HEK293T (cell line): ENCODE results near the gene CACNA1C.

Experiments
- CTCF ChIA-PET: fragments of 350-600 bp; formaldehyde crosslinking; extraction: SDS; loops from one replicate; lab custom pipeline; 2021; ENCODE audit warnings: antibody characterized with exemption, inconsistent platforms; lab: Yijun Ruan, JAX
- POLR2A ChIA-PET: fragments of 350-600 bp; formaldehyde crosslinking; extraction: SDS; loops from one replicate; lab custom pipeline; 2020; ENCODE audit warnings: antibody characterized with exemption, inconsistent platforms; lab: Yijun Ruan, JAX
- DNase-seq: peaks from one replicate; pipeline ENCODE4 v3.0.0; 2012; ENCODE audit warnings: mixed read lengths; ENCODE audit errors: extremely low spot score
- ARNT ChIP-seq: fragments of 450-650 bp; IDR thresholded peaks from 2 replicates; pipeline ENCODE4 v1.6.1; 2017; ENCODE audit warnings: mild to moderate bottlenecking
- BHLHE40 ChIP-seq: fragments of 450-650 bp; IDR thresholded peaks from 2 replicates; pipeline ENCODE4 v1.6.1; 2016; ENCODE audit warnings: mild to moderate bottlenecking, moderate library complexity, borderline replicate concordance
- CTBP1 ChIP-seq: fragments of 450-650 bp; IDR thresholded peaks from 2 replicates; pipeline ENCODE4 v1.6.1; 2016; ENCODE audit warnings: borderline replicate concordance
- ELF4 ChIP-seq: fragments of 450-650 bp; IDR thresholded peaks from 2 replicates; pipeline ENCODE4 v1.6.1; 2017; ENCODE audit warnings: antibody characterized with exemption
- FOXA1 ChIP-seq: fragments of 450-650 bp; IDR thresholded peaks from 2 replicates; pipeline ENCODE4 v1.6.1; 2016; ENCODE audit warnings: mild to moderate bottlenecking
- FOXK2 ChIP-seq: fragments of 450-650 bp; IDR thresholded peaks from 2 replicates; pipeline ENCODE4 v1.6.1; 2016; ENCODE audit warnings: mild to moderate bottlenecking
- FOXM1 ChIP-seq: fragments of 450-650 bp; IDR thresholded peaks from 2 replicates; pipeline ENCODE4 v1.6.1; 2017; ENCODE audit warnings: mild to moderate bottlenecking, borderline replicate concordance
- HDGF ChIP-seq: fragments of 450-650 bp; IDR thresholded peaks from 2 replicates; pipeline ENCODE4 v1.6.1; 2017; ENCODE audit warnings: antibody characterized with exemption, borderline replicate concordance
- L3MBTL2 ChIP-seq: fragments of 450-650 bp; conservative IDR thresholded peaks from 2 replicates; pipeline ENCODE4 v1.6.1; 2016; ENCODE audit warnings: mild to moderate bottlenecking
- LEF1 ChIP-seq: fragments of 450-650 bp; IDR thresholded peaks from 2 replicates; pipeline ENCODE4 v1.6.1; 2017; ENCODE audit warnings: mild to moderate bottlenecking, borderline replicate concordance
- NFRKB ChIP-seq: fragments of 450-650 bp; IDR thresholded peaks from 2 replicates; pipeline ENCODE4 v1.6.1; 2016; ENCODE audit warnings: mild to moderate bottlenecking, moderate library complexity
- PKNOX1 ChIP-seq: fragments of 450-650 bp; IDR thresholded peaks from 2 replicates; pipeline ENCODE4 v1.6.1; 2016
- SP1 ChIP-seq: fragments of 450-650 bp; IDR thresholded peaks from 2 replicates; pipeline ENCODE4 v1.6.1; 2017
- SUZ12 ChIP-seq: fragments of 450-650 bp; IDR thresholded peaks from 2 replicates; pipeline ENCODE4 v1.6.1; 2016; ENCODE audit warnings: mild to moderate bottlenecking
- TARDBP ChIP-seq: fragments of 450-650 bp; IDR thresholded peaks from 2 replicates; pipeline ENCODE4 v1.6.1; 2016
- ZNF384 ChIP-seq: fragments of 450-650 bp; IDR thresholded peaks from 2 replicates; pipeline ENCODE4 v1.6.1; 2016

CACNA1C gene

GRCh38 chr12:2608608-2608945 lies 555.8 kb downstream of the CACNA1C start:
- POLR2A ChIA-PET, result no interaction called here

DNA sequence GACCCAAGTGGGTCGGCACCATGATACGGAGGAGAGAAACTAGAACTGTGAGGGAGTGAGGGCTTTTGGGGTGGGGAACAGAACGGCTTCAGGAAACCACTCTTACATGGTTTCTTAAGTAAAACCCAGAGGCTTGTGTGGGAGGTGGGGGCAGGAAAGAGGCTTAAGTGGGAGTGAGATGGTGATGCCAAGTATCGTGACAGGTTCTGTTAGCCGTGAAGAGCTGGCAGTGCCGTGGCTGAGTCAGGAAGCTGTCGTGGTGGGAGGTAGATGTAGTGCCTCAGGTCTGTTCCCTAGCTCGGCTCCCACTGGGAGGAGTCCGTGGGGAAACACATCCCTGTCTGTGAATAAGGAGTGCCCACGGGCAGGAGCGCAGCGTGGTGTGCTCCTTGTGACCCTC lies 556.2 kb downstream of the CACNA1C start:
- POLR2A ChIA-PET, result no interaction called here
- TF ChIP-seq CTBP1 (no peak), SP1 (no peak), ZNF384 (no peak), BHLHE40 (no peak), L3MBTL2 (no peak), HDGF (no peak), FOXA1 (no peak), ELF4 (no peak), SUZ12 (no peak), PKNOX1 (no peak), ARNT (no peak)
- DNase-seq, result no peak
- CTCF ChIA-PET, result interaction anchor here (0.8 kb wide), 1 partner anchor 26 kb away, joined by 3 read pairs; no protein-coding TSS in a partner anchor

More at GRCh38 chr12:2608608-2608945, 555.8 kb downstream of the CACNA1C start:
- CTCF ChIA-PET, result interaction anchor here (0.8 kb wide), 1 partner anchor 26 kb away, joined by 3 read pairs; no protein-coding TSS in a partner anchor
- no peak for TF ChIP-seq ARNT
- no peak for TF ChIP-seq PKNOX1
- TF ChIP-seq SUZ12, result no peak
- no peak for TF ChIP-seq FOXA1
- no peak for DNase-seq

- ChIA-PET POLR2A (no interaction called here), CTCF (interaction anchor here (0.7 kb wide), 1 partner anchor 527 kb away, joined by 3 read pairs; no protein-coding TSS in a partner anchor)
- DNase-seq, result no peak
- no peak for TF ChIP-seq FOXA1
Measured at GRCh38 chr12:2610358-2610757, 557.6 kb downstream of the CACNA1C start.

- no peak for TF ChIP-seq ARNT
- no peak for DNase-seq
- ChIA-PET POLR2A (no interaction called here), CTCF (no interaction called here)
Measured at GRCh38 chr12:2613326-2614073, 560.7 kb downstream of the CACNA1C start.

- ChIA-PET CTCF (no interaction called here), POLR2A (no interaction called here)
- TF ChIP-seq SP1 (no peak), PKNOX1 (no peak), L3MBTL2 (no peak), HDGF (no peak), SUZ12 (no peak), LEF1 (no peak), TARDBP (no peak), ARNT (no peak), FOXA1 (no peak), BHLHE40 (no peak), ZNF384 (no peak), FOXK2 (no peak), CTBP1 (no peak), FOXM1 (no peak), ELF4 (no peak), NFRKB (no peak)
- DNase-seq, result no peak
Measured at GRCh38 chr12:2614341-2614740, 561.6 kb downstream of the CACNA1C start.

- CTCF ChIA-PET, result interaction anchor here (0.5 to 0.7 kb wide), 6 partner anchors 9 to 324 kb away, joined by 3 to 4 read pairs (median 4); no protein-coding TSS in a partner anchor
- DNase-seq, result no peak
- POLR2A ChIA-PET, result no interaction called here
- TF ChIP-seq CTBP1 (no peak), FOXM1 (no peak)
Measured at GRCh38 chr12:2615665-2616402, 563.0 kb downstream of the CACNA1C start.

DNA sequence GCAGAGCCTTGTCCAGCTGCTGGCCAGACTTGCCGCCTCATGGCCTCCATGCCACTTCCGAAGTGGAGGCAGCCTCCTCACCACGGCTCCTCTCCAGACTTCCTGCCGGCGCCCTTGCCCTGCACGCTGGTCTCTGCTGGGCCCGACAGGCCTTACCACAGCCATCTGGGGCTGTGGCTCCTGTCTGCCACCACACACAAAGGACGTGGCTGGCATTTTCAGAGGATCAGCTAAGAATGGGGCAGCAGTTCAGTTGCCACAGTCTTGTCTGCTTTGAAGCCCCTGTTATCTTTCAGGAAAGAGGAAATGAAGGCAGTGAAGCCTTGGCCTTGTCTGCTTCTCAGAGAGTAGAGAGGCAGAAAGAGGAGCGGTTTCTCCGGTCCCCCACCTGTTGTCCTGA lies 564.0 kb downstream of the CACNA1C start:
- no peak for DNase-seq
- TF ChIP-seq CTBP1, result no peak
- CTCF ChIA-PET, result no interaction called here
- POLR2A ChIA-PET, result no interaction called here
